GM12878 (cell line): ENCODE data around the gene PMIS2. TPM values are rescaled to one million over a fixed set of nuclear protein-coding genes. Genes with fewer than 3 reads are reported as not detected.

ENCODE experiments used
- ATAC-seq: fragments of 200-7000 bp; cut with Tn5 transposase; 3 replicates; pipeline ENCODE4 v1.9.1; 2020; ENCODE audit warnings: mild to moderate bottlenecking, moderate library complexity
- BruUV-seq: library from RNA; stranded (reverse); fragments of 400-500 nt; replicated peaks from 2 replicates; lab custom pipeline; 2021; lab: Mats Ljungman, UMichigan
- CTCF ChIA-PET: fragments of 300-600 bp; sonication (Branson Sonifier 250); formaldehyde crosslinking; extraction: SDS; loops from one replicate; lab custom pipeline; 2021; ENCODE audit warnings: inconsistent platforms; lab: Yijun Ruan, JAX
- POLR2A ChIA-PET: fragments of 350-600 bp; formaldehyde crosslinking; extraction: SDS; loops from one replicate; lab custom pipeline; 2021; ENCODE audit warnings: inconsistent platforms; lab: Charles Lee
- RAD21 ChIA-PET: fragments of 300-600 bp; sonication (Branson Sonifier 250); formaldehyde crosslinking; loops from one replicate; lab custom pipeline; 2023; ENCODE audit warnings: antibody characterized with exemption; ENCODE audit not compliant: unreplicated experiment; lab: Charles Lee
- SMC1A ChIA-PET: fragments of 300-600 bp; sonication (Branson Sonifier 250); formaldehyde crosslinking; loops from one replicate; lab custom pipeline; 2023; ENCODE audit not compliant: unreplicated experiment, uncharacterized antibody; lab: Charles Lee
- DNase-seq: peaks from one replicate; pipeline ENCODE4 v3.0.0-alpha.2; 2011; ENCODE audit warnings: low read depth, low spot score
- FAIRE-seq: peaks from 3 replicates; lab custom pipeline; 2011; peaks lifted over from hg19 to GRCh38; lab: Jason Lieb, UNC
- H2AFZ ChIP-seq: 2 replicates; pipeline ENCODE4 v1.6.0; 2011; ENCODE audit warnings: low read depth, low read length, control low read depth; ENCODE audit not compliant: control insufficient read depth
- H3K27ac ChIP-seq: 2 replicates; pipeline ENCODE4 v1.5.1; 2011; ENCODE audit warnings: control low read depth; ENCODE audit not compliant: control insufficient read depth, insufficient read depth
- H3K27me3 ChIP-seq, 2 experiments: replicated peaks in 1 of 2; 2 replicates each; pipeline versions ENCODE4 v1.6.0 to v1.6.1; 2011; ENCODE audit warnings: low read length in 1 of 2; ENCODE audit not compliant: control insufficient read depth in 2 of 2, insufficient read depth in 2 of 2
- H3K36me3 ChIP-seq, 2 experiments: 2 replicates each; pipeline ENCODE4 v1.5.1; 2011; ENCODE audit warnings: low read length in 1 of 2; ENCODE audit not compliant: control insufficient read depth in 2 of 2, insufficient read depth in 2 of 2
- H3K4me1 ChIP-seq: 2 replicates; pipeline ENCODE4 v1.6.1; 2011; ENCODE audit warnings: mild to moderate bottlenecking, low read length, moderate library complexity, mixed read lengths; ENCODE audit not compliant: control insufficient read depth, insufficient read depth
- H3K4me2 ChIP-seq: 2 replicates; pipeline ENCODE4 v1.6.0; 2011; ENCODE audit warnings: control low read depth; ENCODE audit not compliant: control insufficient read depth, insufficient read depth
- H3K4me3 ChIP-seq: fragments of 200-600 bp; sonication (generic); 2 replicates; pipeline ENCODE4 v1.5.1; 2016
- H3K79me2 ChIP-seq: 2 replicates; pipeline ENCODE4 v1.6.0; 2011; ENCODE audit warnings: low read length; ENCODE audit not compliant: control insufficient read depth, insufficient read depth
- H3K9ac ChIP-seq: 2 replicates; pipeline ENCODE4 v1.8.0; 2011; ENCODE audit warnings: low read length, control low read depth, mixed read lengths; ENCODE audit not compliant: control insufficient read depth, insufficient read depth
- H3K9me3 ChIP-seq: replicated peaks from 3 replicates; pipeline ENCODE4 v1.5.1; 2011; ENCODE audit warnings: mild to moderate bottlenecking, low read length; ENCODE audit not compliant: control insufficient read depth, insufficient read depth
- H4K20me1 ChIP-seq: 2 replicates; pipeline ENCODE4 v1.6.0; 2011; ENCODE audit not compliant: control insufficient read depth, insufficient read depth
- BCL3 ChIP-seq: IDR thresholded peaks from 2 replicates; pipeline ENCODE4 v1.6.1; 2011; ENCODE audit warnings: borderline replicate concordance, low read depth, mild to moderate bottlenecking, moderate library complexity, low read length; ENCODE audit not compliant: insufficient read depth, poor library complexity, severe bottlenecking
- BHLHE40 ChIP-seq, 2 experiments: fragments of 450-650 bp in 1 of 2; IDR thresholded peaks; 2 replicates each; pipeline ENCODE4 v1.6.1; 2011 to 2017; ENCODE audit warnings: low read depth in 2 of 2, borderline replicate concordance in 1 of 2, improper control_type of control experiment in 1 of 2, low read length in 1 of 2, mild to moderate bottlenecking in 1 of 2
- CBX5 ChIP-seq: sonication (generic); IDR thresholded peaks from 2 replicates; pipeline ENCODE4 v1.6.1; 2016; ENCODE audit warnings: low read depth, moderate library complexity, mild to moderate bottlenecking, inconsistent platforms
- CEBPB ChIP-seq, 2 experiments: fragments of 150-350 bp in 1 of 2; IDR thresholded peaks; 2 replicates each; pipeline ENCODE4 v1.6.1; 2012 to 2014; ENCODE audit warnings: low read depth in 2 of 2, low read length in 2 of 2, borderline replicate concordance in 1 of 2, inconsistent platforms in 1 of 2
- HDAC2 ChIP-seq: fragments of 200-600 bp; sonication (generic); IDR thresholded peaks from 2 replicates; pipeline ENCODE4 v1.6.1; 2017
- RCOR1 ChIP-seq: conservative IDR thresholded peaks from 2 replicates; pipeline ENCODE4 v1.6.1; 2012; ENCODE audit warnings: low read depth, low read length, improper control_type of control experiment
- REST ChIP-seq: IDR thresholded peaks from 2 replicates; pipeline ENCODE4 v1.6.1; 2012; ENCODE audit warnings: mild to moderate bottlenecking, low read depth, low read length
- RFX5 ChIP-seq: IDR thresholded peaks from 2 replicates; pipeline ENCODE4 v1.6.1; 2011; ENCODE audit warnings: low read depth, low read length, improper control_type of control experiment
- SKIL ChIP-seq: fragments of 450-650 bp; IDR thresholded peaks from 2 replicates; pipeline ENCODE4 v1.6.1; 2017; ENCODE audit warnings: mild to moderate bottlenecking, low read depth, inconsistent platforms; ENCODE audit not compliant: poor library complexity, severe bottlenecking
- SMAD5 ChIP-seq: IDR thresholded peaks from 2 replicates; pipeline ENCODE4 v1.6.1; 2016; ENCODE audit warnings: antibody characterized with exemption, low read depth
- SREBF1 ChIP-seq: IDR thresholded peaks from 2 replicates; pipeline ENCODE4 v1.6.1; 2012; ENCODE audit warnings: mild to moderate bottlenecking, low read length
- TBL1XR1 ChIP-seq: IDR thresholded peaks from 2 replicates; pipeline ENCODE4 v1.6.1; 2012; ENCODE audit warnings: low read depth, low read length, improper control_type of control experiment
- TCF12 ChIP-seq: IDR thresholded peaks from 2 replicates; pipeline ENCODE4 v1.6.1; 2011; ENCODE audit warnings: low read depth, mild to moderate bottlenecking, low read length
- ZNF207 ChIP-seq: fragments of 450-650 bp; IDR thresholded peaks from 2 replicates; pipeline ENCODE4 v1.6.1; 2014; ENCODE audit warnings: antibody characterized with exemption, mild to moderate bottlenecking, borderline replicate concordance
- ZNF274 ChIP-seq: IDR thresholded peaks from one replicate; pipeline ENCODE4 v1.8.0; 2011; ENCODE audit not compliant: insufficient read length, insufficient read depth
- WGBS: methylation state at CpG from one replicate; pipeline ENCODE4 v1.1.6; 2016; ENCODE audit warnings: low lambda C conversion rate; ENCODE audit not compliant: insufficient replicate concordance, insufficient coverage; ENCODE audit errors: missing lambda C conversion rate; 5-methylcytosine and 5-hydroxymethylcytosine counted together
- in situ Hi-C: fragments of 300-500 bp; cut with MboI; formaldehyde crosslinking; loops from 9 replicates; pipeline ENCODE4 v1.14.3; 2018; ENCODE audit warnings: mixed read lengths
- intact Hi-C: fragments of 100-400 bp; cut with micrococcal nuclease; formaldehyde crosslinking; loops from one replicate; pipeline ENCODE4 v1.14.2; 2022; ENCODE audit not compliant: unreplicated experiment
- polyA plus RNA-seq, 11 experiments: library from polyadenylated mRNA; depleted of rRNA in 4 of 11; unstranded in 6 of 11; stranded (reverse) in 5 of 11; fragments of >200 nt; fragmentation: Nextera tagmentation in 4 of 11; fragmentation: Illumina TruSeq in 1 of 11; extraction: Ambion mirVana in 4 of 11; extraction: Trizol in 1 of 11; gene quantifications; 1 replicate in 1 of 11; 2 replicates in 10 of 11; pipeline versions ENCODE4 v1.2.1 to v1.2.3, GENCODE V29; 2011 to 2016; ENCODE audit warnings: inconsistent platforms in 2 of 11, missing spikeins in 2 of 11, low read depth in 1 of 11
- total RNA-seq, 4 experiments: library from RNA; depleted of rRNA in 3 of 4; stranded (reverse); fragments of >200 nt in 3 of 4; fragmentation: Illumina TruSeq in 1 of 4; extraction: Trizol in 1 of 4; gene quantifications; 2 replicates each; pipeline versions ENCODE4 v1.2.1 to v1.2.3, GENCODE V29; 2013 to 2021

The PMIS2 gene
- total and polyA plus RNA-seq, 10 of the 15 experiments (the other 5 are each of a cell fraction or from before 2014, with no cell fraction given) = not detected

GRCh38 chr19:35582760-35583159, 3.2 kb upstream of the PMIS2 start:
- POLR2A ChIA-PET = no interaction called here
- no peak overlapping the region for H3K4me2 ChIP-seq
- 5% methylated on average over 1 of the region's 1 CpG for WGBS
- in situ Hi-C loops (no loop called here), intact Hi-C loops (no loop called here)
- DNase-seq (no peak), ATAC-seq (no peak), FAIRE-seq (no peak)
- H3K4me3 ChIP-seq = no peak overlapping the region
- no peaks in the 10 kb centered on the region; the same call in 2 of the 3 replicates for H3K9me3 ChIP-seq
- H3K9ac ChIP-seq = no peak overlapping the region
- no TSS peak for BruUV-seq
- H3K27ac ChIP-seq = no peak overlapping the region
- H3K27me3 ChIP-seq = no peaks in the 10 kb centered on the region
- H4K20me1 ChIP-seq = no peaks in the 10 kb centered on the region
- no peaks in the 10 kb centered on the region for H3K79me2 ChIP-seq
- CTCF ChIA-PET = interaction anchor here (2.0 kb wide), 1 partner anchor 72 kb away, joined by 8 read pairs; no protein-coding TSS in a partner anchor
- no peaks in the 10 kb centered on the region for H3K36me3 ChIP-seq
- H3K4me1 ChIP-seq = no peaks in the 10 kb centered on the region
- RAD21 ChIA-PET = no interaction called here
- SMC1A ChIA-PET = no interaction called here
- H2AFZ ChIP-seq = no peak overlapping the region
- TF ChIP-seq TBL1XR1 = no peak
- no peak for TF ChIP-seq HDAC2
- no peak for TF ChIP-seq RFX5
- no peak for TF ChIP-seq REST
- TF ChIP-seq CBX5 = no peak
- TF ChIP-seq CEBPB (IDR thresholded peaks at IDR 0.05; ENCODE audit: borderline replicate concordance in 1 of 2, low read depth in 2 of 2, low read length in 2 of 2) = no peak
- no peak for TF ChIP-seq BCL3
- no peak for TF ChIP-seq BHLHE40 (IDR thresholded peaks at IDR 0.05; ENCODE audit: borderline replicate concordance in 1 of 2, low read depth in 2 of 2, low read length in 1 of 2)
- TF ChIP-seq ZNF274 = no peak
- no peak for TF ChIP-seq TCF12
- TF ChIP-seq SREBF1 = no peak
- TF ChIP-seq SKIL = no peak
- TF ChIP-seq RCOR1 = no peak
- no peak for TF ChIP-seq SMAD5
- no peak for TF ChIP-seq ZNF207
